K562 (cell line): ENCODE data around the gene MPV17L2. TPM values are rescaled to one million over a fixed set of nuclear protein-coding genes. Genes with fewer than 3 reads are reported as not detected.

Experiments
- BCL6 ChIP-seq: fragments of 250-450 bp; sonication (Bioruptor Pico); IDR thresholded peaks from 2 replicates; pipeline ENCODE4 v1.4.0; 2020
- BMI1 ChIP-seq: fragments of 150-350 bp; IDR thresholded peaks from 2 replicates; pipeline ENCODE4 v1.6.1; 2014; ENCODE audit warnings: low read length
- CSDE1 ChIP-seq, 2 experiments: fragments of 450-650 bp; IDR thresholded peaks; 2 replicates each; pipeline ENCODE4 v1.6.1; 2016; ENCODE audit warnings: mild to moderate bottlenecking in 1 of 2
- ETS1 ChIP-seq: conservative IDR thresholded peaks from 2 replicates; pipeline ENCODE4 v1.6.1; 2011; ENCODE audit warnings: low read depth, mild to moderate bottlenecking, low read length; ENCODE audit not compliant: control insufficient read depth
- FOXJ3 ChIP-seq: sonication (generic); formaldehyde crosslinking; IDR thresholded peaks from 2 replicates; pipeline ENCODE4 v1.4.0; 2020; ENCODE audit warnings: mild to moderate bottlenecking, missing genetic modification reagents
- HNRNPH1 ChIP-seq: fragments of 200-400 bp; formaldehyde crosslinking; optimal IDR thresholded peaks from 2 replicates; pipeline ENCODE3; 2017; ENCODE audit warnings: low read depth, mild to moderate bottlenecking, low read length, moderate library complexity
- JUN ChIP-seq, 2 experiments: sonication (generic) in 1 of 2; formaldehyde crosslinking in 1 of 2; IDR thresholded peaks; 2 replicates each; pipeline versions ENCODE4 v1.6.1 to v1.8.0; 2012 to 2022; ENCODE audit warnings: borderline replicate concordance in 2 of 2, mild to moderate bottlenecking in 2 of 2, improper control_type of control experiment in 1 of 2, low read depth in 1 of 2, low read length in 1 of 2, missing genetic modification reagents in 1 of 2
- JUND ChIP-seq, 2 experiments: IDR thresholded peaks; 2 replicates in 1 of 2; 3 replicates in 1 of 2; pipeline ENCODE4 v1.6.1; 2011; ENCODE audit warnings: borderline replicate concordance in 2 of 2, low read depth in 2 of 2, low read length in 2 of 2, improper control_type of control experiment in 1 of 2, missing biosample characterization in 1 of 2, missing genetic modification characterization in 1 of 2, missing genetic modification reagents in 1 of 2
- PHF20 ChIP-seq: fragments of 450-650 bp; IDR thresholded peaks from 2 replicates; pipeline ENCODE4 v1.6.1; 2018; ENCODE audit not compliant: partially characterized antibody
- PRDM10 ChIP-seq: fragments of 450-650 bp; IDR thresholded peaks from 2 replicates; pipeline ENCODE4 v1.6.1; 2018; ENCODE audit not compliant: partially characterized antibody
- SMARCE1 ChIP-seq: fragments of 450-650 bp; IDR thresholded peaks from 2 replicates; pipeline ENCODE4 v1.7.1; 2016; ENCODE audit warnings: mild to moderate bottlenecking
- TARDBP ChIP-seq: fragments of 450-650 bp; IDR thresholded peaks from 2 replicates; pipeline ENCODE4 v1.6.1; 2016
- polyA plus RNA-seq, 8 experiments: library from polyadenylated mRNA; depleted of rRNA in 4 of 8; stranded (reverse) in 5 of 8; unstranded in 3 of 8; fragments of >200 nt; fragmentation: Nextera tagmentation in 2 of 8; fragmentation: Illumina TruSeq in 1 of 8; extraction: Ambion mirVana in 2 of 8; extraction: Trizol in 1 of 8; gene quantifications; 2 replicates each; pipeline versions ENCODE4 v1.2.1 to v1.2.3, GENCODE V29; 2011 to 2014; ENCODE audit warnings: inconsistent platforms in 1 of 8, missing spikeins in 1 of 8
- total RNA-seq, 7 experiments: library from RNA; depleted of rRNA in 6 of 7; stranded (reverse); fragments of >200 nt in 6 of 7; fragmentation: Illumina TruSeq in 2 of 7; extraction: Trizol in 2 of 7; gene quantifications; 2 replicates each; pipeline versions ENCODE4 v1.2.1 to v1.2.3, GENCODE V29; 2011 to 2021; ENCODE audit warnings: low replicate concordance in 1 of 7
- TF ChIP-seq, protein P1 (sequence below), 2 experiments: fragments of 450-650 bp in 1 of 2; sonication (generic) in 1 of 2; formaldehyde crosslinking in 1 of 2; IDR thresholded peaks; 2 replicates each; pipeline versions ENCODE4 v1.7.1 to v1.9.0; 2016 to 2022; ENCODE audit warnings: inconsistent platforms in 1 of 2, mild to moderate bottlenecking in 1 of 2, missing genetic modification reagents in 1 of 2

MPV17L2 gene
- total and polyA plus RNA-seq, 9 of the 15 experiments (the other 6 are each of a cell fraction or from before 2014, with no cell fraction given) = 10.6 to 60.2 (median 28.5) TPM

DNA sequence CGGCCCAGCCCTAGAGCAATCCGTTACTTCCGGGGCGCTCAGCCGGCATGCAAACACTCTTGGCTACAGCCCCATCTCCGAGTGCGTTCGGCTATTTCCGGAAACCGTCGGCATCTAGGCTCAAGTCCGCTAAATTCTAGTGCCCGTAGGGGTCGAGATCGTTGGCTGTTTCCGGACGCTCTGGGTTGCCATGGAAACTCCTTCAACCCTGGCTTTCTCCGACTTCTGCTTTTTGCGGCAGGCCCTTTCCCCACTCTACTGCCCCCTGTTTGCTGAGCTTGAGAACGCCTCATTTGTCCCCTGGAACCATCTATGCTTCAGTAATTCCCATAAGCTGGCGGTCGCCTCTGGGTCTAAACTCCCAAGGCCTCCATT is 40.6 kb upstream of the MPV17L2 start (continued):
- 0 out of 2 replicates have a peak, but pooled peaks have one; percentile 50 for TF ChIP-seq TARDBP
- TF ChIP-seq ETS1 = 0 out of 2 replicates have a peak, but pooled peaks have one; percentile 11
- peak; percentile 74; the same call in 1 of the 2 replicates for TF ChIP-seq SMARCE1
- TF ChIP-seq PHF20 = no peak
- TF ChIP-seq, protein P1, sequence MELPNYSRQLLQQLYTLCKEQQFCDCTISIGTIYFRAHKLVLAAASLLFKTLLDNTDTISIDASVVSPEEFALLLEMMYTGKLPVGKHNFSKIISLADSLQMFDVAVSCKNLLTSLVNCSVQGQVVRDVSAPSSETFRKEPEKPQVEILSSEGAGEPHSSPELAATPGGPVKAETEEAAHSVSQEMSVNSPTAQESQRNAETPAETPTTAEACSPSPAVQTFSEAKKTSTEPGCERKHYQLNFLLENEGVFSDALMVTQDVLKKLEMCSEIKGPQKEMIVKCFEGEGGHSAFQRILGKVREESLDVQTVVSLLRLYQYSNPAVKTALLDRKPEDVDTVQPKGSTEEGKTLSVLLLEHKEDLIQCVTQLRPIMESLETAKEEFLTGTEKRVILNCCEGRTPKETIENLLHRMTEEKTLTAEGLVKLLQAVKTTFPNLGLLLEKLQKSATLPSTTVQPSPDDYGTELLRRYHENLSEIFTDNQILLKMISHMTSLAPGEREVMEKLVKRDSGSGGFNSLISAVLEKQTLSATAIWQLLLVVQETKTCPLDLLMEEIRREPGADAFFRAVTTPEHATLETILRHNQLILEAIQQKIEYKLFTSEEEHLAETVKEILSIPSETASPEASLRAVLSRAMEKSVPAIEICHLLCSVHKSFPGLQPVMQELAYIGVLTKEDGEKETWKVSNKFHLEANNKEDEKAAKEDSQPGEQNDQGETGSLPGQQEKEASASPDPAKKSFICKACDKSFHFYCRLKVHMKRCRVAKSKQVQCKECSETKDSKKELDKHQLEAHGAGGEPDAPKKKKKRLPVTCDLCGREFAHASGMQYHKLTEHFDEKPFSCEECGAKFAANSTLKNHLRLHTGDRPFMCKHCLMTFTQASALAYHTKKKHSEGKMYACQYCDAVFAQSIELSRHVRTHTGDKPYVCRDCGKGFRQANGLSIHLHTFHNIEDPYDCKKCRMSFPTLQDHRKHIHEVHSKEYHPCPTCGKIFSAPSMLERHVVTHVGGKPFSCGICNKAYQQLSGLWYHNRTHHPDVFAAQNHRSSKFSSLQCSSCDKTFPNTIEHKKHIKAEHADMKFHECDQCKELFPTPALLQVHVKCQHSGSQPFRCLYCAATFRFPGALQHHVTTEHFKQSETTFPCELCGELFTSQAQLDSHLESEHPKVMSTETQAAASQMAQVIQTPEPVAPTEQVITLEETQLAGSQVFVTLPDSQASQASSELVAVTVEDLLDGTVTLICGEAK (IDR thresholded peaks at IDR 0.05) = peak; percentile 81
- TF ChIP-seq, protein P1 (CRISPR knock-in tag; IDR thresholded peaks at IDR 0.05) = no peak
- TF ChIP-seq BCL6 = no peak
- TF ChIP-seq BMI1 = peak; percentile 96
- peak in 1 of 2 experiments; percentile 97; a peak in 2 of 4 replicates for TF ChIP-seq CSDE1 (IDR thresholded peaks at IDR 0.05)
- 0 out of 2 replicates have a peak, but pooled peaks have one; percentile 6 for TF ChIP-seq JUN (IDR thresholded peaks at IDR 0.05; ENCODE audit: borderline replicate concordance, low read depth, low read length)
- TF ChIP-seq JUN (CRISPR knock-in tag; IDR thresholded peaks at IDR 0.05; ENCODE audit: borderline replicate concordance) = no peak
- TF ChIP-seq PRDM10 = peak; percentile 80
- peak; percentile 61 for TF ChIP-seq JUND (IDR thresholded peaks at IDR 0.05; ENCODE audit: borderline replicate concordance, low read depth, low read length)
- no peak for TF ChIP-seq JUND (tag; IDR thresholded peaks at IDR 0.05; ENCODE audit: borderline replicate concordance, low read depth, low read length)
- 0 out of 2 replicates have a peak, but pooled peaks have one; percentile 8 for TF ChIP-seq FOXJ3 (CRISPR knock-in tag)
- no peak for TF ChIP-seq HNRNPH1
